GM10248 (cell line): ENCODE results near the gene PACRG.

Source experiments
- CTCF ChIA-PET: fragments of 300-600 bp; sonication (Branson Sonifier 250); formaldehyde crosslinking; extraction: SDS; loops from one replicate; lab custom pipeline; 2021; ENCODE audit warnings: antibody characterized with exemption; lab: Yijun Ruan, JAX
- POLR2A ChIA-PET: fragments of 350-650 bp; sonication (Branson Sonifier 250); formaldehyde crosslinking; extraction: SDS; loops from one replicate; lab custom pipeline; 2020; ENCODE audit warnings: antibody characterized with exemption; lab: Yijun Ruan, JAX
- DNase-seq: peaks from one replicate; pipeline ENCODE4 v3.0.0; 2012; ENCODE audit errors: extremely low spot score
- CTCF ChIP-seq: IDR thresholded peaks from 2 replicates; pipeline ENCODE4 v1.5.1; 2012; ENCODE audit warnings: mild to moderate bottlenecking, low read depth; ENCODE audit errors: extremely low read depth, missing control alignments, control extremely low read depth

The PACRG gene

GRCh38 chr6:162722633-162723032, 5.1 kb upstream of the PACRG start:
- ChIA-PET POLR2A (no interaction called here), CTCF (no interaction called here)
- no peak for DNase-seq
- no peak for TF ChIP-seq CTCF

GRCh38 chr6:162726947-162727321, 840 bp upstream of the PACRG start:
- TF ChIP-seq CTCF, result no peak
- no peak for DNase-seq
- POLR2A ChIA-PET, result no interaction called here
- CTCF ChIA-PET, result interaction anchor here (1.2 kb wide), 1 partner anchor 11 kb away, joined by 3 read pairs; no protein-coding TSS in a partner anchor

GRCh38 chr6:162728197-162728596, 423 bp downstream of the PACRG start:
- ChIA-PET POLR2A (no interaction called here), CTCF (interaction anchor here (2.1 kb wide), 1 partner anchor 10 kb away, joined by 9 read pairs; no protein-coding TSS in a partner anchor)
- TF ChIP-seq CTCF, result no peak
- DNase-seq, result no peak

GRCh38 chr6:162728706-162729105, 932 bp downstream of the PACRG start:
- ChIA-PET POLR2A (no interaction called here), CTCF (interaction anchor here (2.1 kb wide), 1 partner anchor 10 kb away, joined by 9 read pairs; no protein-coding TSS in a partner anchor)
- no peak for DNase-seq
- no peak for TF ChIP-seq CTCF

- POLR2A ChIA-PET, result no interaction called here
- TF ChIP-seq CTCF, result no peak
- CTCF ChIA-PET, result no interaction called here
- DNase-seq, result no peak
Observed at GRCh38 chr6:162730502-162730901, 2.7 kb downstream of the PACRG start.

- CTCF ChIA-PET, result interaction anchor here (1.4 to 1.6 kb wide), 2 partner anchors 23 to 1315 kb away, joined by 3 read pairs; no protein-coding TSS in a partner anchor
- no peak for TF ChIP-seq CTCF
- POLR2A ChIA-PET, result no interaction called here
- DNase-seq, result no peak
Observed at GRCh38 chr6:162733489-162733888, 5.7 kb downstream of the PACRG start.

- no peak for TF ChIP-seq CTCF
- no peak for DNase-seq
- CTCF ChIA-PET, result interaction anchor here (1.1 to 1.4 kb wide), 2 partner anchors 9 to 31 kb away, joined by 3 to 5 read pairs; no protein-coding TSS in a partner anchor
- POLR2A ChIA-PET, result no interaction called here
Observed at GRCh38 chr6:162736961-162737360, 9.2 kb downstream of the PACRG start.
